OCI-LY1 (cell line): ENCODE measurements around the gene FAIM.
"Not testable (repeated sequence)": the region's sequence is repeated elsewhere in the genome, so short reads cannot be mapped to it uniquely, and the experiment has no call there.

ENCODE experiments used
- EZH2 ChIP-seq: fragments of 200-600 bp; sonication (generic), shearing (Covaris generic); IDR thresholded peaks from 2 replicates; pipeline ENCODE4 v1.8.0; 2017; ENCODE audit warnings: borderline replicate concordance, mixed run types, mild to moderate bottlenecking, antibody characterized with exemption, low read length, moderate library complexity, mixed read lengths
- TF ChIP-seq, protein P1 (sequence below): fragments of 200-600 bp; sonication (generic), shearing (Covaris generic); IDR thresholded peaks from 2 replicates; pipeline ENCODE4 v1.5.1; 2017; ENCODE audit warnings: mild to moderate bottlenecking, antibody characterized with exemption, low read length, moderate library complexity, mixed read lengths

- TF ChIP-seq, protein P1, sequence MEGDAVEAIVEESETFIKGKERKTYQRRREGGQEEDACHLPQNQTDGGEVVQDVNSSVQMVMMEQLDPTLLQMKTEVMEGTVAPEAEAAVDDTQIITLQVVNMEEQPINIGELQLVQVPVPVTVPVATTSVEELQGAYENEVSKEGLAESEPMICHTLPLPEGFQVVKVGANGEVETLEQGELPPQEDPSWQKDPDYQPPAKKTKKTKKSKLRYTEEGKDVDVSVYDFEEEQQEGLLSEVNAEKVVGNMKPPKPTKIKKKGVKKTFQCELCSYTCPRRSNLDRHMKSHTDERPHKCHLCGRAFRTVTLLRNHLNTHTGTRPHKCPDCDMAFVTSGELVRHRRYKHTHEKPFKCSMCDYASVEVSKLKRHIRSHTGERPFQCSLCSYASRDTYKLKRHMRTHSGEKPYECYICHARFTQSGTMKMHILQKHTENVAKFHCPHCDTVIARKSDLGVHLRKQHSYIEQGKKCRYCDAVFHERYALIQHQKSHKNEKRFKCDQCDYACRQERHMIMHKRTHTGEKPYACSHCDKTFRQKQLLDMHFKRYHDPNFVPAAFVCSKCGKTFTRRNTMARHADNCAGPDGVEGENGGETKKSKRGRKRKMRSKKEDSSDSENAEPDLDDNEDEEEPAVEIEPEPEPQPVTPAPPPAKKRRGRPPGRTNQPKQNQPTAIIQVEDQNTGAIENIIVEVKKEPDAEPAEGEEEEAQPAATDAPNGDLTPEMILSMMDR = not testable (repeated sequence)
- TF ChIP-seq EZH2 = not testable (repeated sequence)
Measured at GRCh38 chr3:138569624-138570023, 38.9 kb upstream of the FAIM start.
